Renal cortical epithelial cell (primary cell): ENCODE measurements around the gene EHD2. TPM values are rescaled to one million over a fixed set of nuclear protein-coding genes. Genes with fewer than 3 reads are reported as not detected.
"Not testable (repeated sequence)": the region's sequence is repeated elsewhere in the genome, so short reads cannot be mapped to it uniquely, and the experiment has no call there.

Experiments used
- DNase-seq: peaks from one replicate; pipeline ENCODE4 v3.0.0-alpha.2; 2011; ENCODE audit warnings: low read depth
- total RNA-seq: library from RNA; depleted of rRNA; stranded (reverse); fragments of >200 nt; gene quantifications from 2 replicates; pipeline ENCODE4 v1.2.3, GENCODE V29; 2014

The EHD2 gene
- total RNA-seq, 1 donor from 2014 or later = 172 TPM

- not testable (repeated sequence) for DNase-seq
Measured at GRCh38 chr19:47714855-47715254, 1.6 kb downstream of the EHD2 start.

GRCh38 chr19:47716270-47716937 is 3.2 kb downstream of the EHD2 start:
- no peak for DNase-seq

- DNase-seq = not testable (repeated sequence)
Measured at GRCh38 chr19:47718415-47719046, 5.3 kb downstream of the EHD2 start.

GRCh38 chr19:47719047-47719859 is 6.0 kb downstream of the EHD2 start:
- DNase-seq = peak; percentile 61

- no peak for DNase-seq
Measured at GRCh38 chr19:47720669-47721422, 7.6 kb downstream of the EHD2 start.

- peak; percentile 81 for DNase-seq
Measured at GRCh38 chr19:47723581-47723940, 10.3 kb downstream of the EHD2 start.

- DNase-seq = no peak
Measured at GRCh38 chr19:47725759-47726401, 12.7 kb downstream of the EHD2 start.

- peak; percentile 74 for DNase-seq
Measured at GRCh38 chr19:47726467-47726866, 13.2 kb downstream of the EHD2 start.

- DNase-seq = not testable (repeated sequence)
Measured at GRCh38 chr19:47728295-47728694, 15.1 kb downstream of the EHD2 start.

GRCh38 chr19:47729468-47729798 is 16.2 kb downstream of the EHD2 start:
- DNase-seq = peak; percentile 89

- no peak for DNase-seq
Measured at GRCh38 chr19:47729799-47730520, 16.7 kb downstream of the EHD2 start.

- DNase-seq = no peak
Measured at GRCh38 chr19:47730521-47730889, 17.3 kb downstream of the EHD2 start.

- no peak for DNase-seq
Measured at GRCh38 chr19:47730910-47731309, 17.7 kb downstream of the EHD2 start.

GRCh38 chr19:47735131-47735530 is 21.9 kb downstream of the EHD2 start:
- no peak for DNase-seq

- no peak for DNase-seq
Measured at GRCh38 chr19:47740866-47741519, 27.8 kb downstream of the EHD2 start.

- DNase-seq = no peak
Measured at GRCh38 chr19:47741544-47742140, 28.4 kb downstream of the EHD2 start.

- DNase-seq = no peak
Measured at GRCh38 chr19:47742634-47743033, 29.4 kb downstream of the EHD2 start.

GRCh38 chr19:47745010-47745901 is 32.0 kb downstream of the EHD2 start, which contains the start of gene NOP53:
Gene NOP53 (plus strand): TSS chr19:47745546. CDS start chr19:47745560, 14 bp downstream.
- DNase-seq = peak; percentile 92

- not testable (repeated sequence) for DNase-seq
Measured at GRCh38 chr19:47746129-47746528, 32.9 kb downstream of the EHD2 start.
